ENCODE data around the gene DRC3.

DRC3 gene

DNA sequence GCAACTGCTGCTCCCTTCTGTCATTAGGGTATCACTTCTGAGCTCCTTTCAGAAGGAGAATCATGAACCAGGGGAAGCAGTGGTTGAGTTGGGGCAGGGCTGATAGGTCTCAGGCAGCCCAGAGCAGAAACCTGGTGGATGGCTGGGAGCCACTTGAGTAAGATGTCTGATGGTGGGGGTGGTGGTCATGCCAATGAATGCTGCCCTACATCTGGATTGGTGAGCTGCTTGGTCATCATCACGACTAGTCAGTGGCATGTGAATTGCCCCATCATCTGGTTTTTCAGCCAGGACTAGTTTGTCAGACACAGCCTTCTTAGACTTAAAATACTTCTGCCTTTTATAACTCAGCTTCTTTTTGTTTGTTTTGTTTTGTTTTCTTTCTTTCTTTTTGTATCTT lies 69.1 kb downstream of the DRC3 start:
- DNase-seq (ENCODE audit: low read depth): no peak
- no peak overlapping the region for H3K4me3 ChIP-seq (ENCODE audit: low read depth, low read length)
- TF ChIP-seq, protein P1, sequence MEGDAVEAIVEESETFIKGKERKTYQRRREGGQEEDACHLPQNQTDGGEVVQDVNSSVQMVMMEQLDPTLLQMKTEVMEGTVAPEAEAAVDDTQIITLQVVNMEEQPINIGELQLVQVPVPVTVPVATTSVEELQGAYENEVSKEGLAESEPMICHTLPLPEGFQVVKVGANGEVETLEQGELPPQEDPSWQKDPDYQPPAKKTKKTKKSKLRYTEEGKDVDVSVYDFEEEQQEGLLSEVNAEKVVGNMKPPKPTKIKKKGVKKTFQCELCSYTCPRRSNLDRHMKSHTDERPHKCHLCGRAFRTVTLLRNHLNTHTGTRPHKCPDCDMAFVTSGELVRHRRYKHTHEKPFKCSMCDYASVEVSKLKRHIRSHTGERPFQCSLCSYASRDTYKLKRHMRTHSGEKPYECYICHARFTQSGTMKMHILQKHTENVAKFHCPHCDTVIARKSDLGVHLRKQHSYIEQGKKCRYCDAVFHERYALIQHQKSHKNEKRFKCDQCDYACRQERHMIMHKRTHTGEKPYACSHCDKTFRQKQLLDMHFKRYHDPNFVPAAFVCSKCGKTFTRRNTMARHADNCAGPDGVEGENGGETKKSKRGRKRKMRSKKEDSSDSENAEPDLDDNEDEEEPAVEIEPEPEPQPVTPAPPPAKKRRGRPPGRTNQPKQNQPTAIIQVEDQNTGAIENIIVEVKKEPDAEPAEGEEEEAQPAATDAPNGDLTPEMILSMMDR (IDR thresholded peaks at IDR 0.05; ENCODE audit: low read depth, low read length, missing control alignments): no peak

DNA sequence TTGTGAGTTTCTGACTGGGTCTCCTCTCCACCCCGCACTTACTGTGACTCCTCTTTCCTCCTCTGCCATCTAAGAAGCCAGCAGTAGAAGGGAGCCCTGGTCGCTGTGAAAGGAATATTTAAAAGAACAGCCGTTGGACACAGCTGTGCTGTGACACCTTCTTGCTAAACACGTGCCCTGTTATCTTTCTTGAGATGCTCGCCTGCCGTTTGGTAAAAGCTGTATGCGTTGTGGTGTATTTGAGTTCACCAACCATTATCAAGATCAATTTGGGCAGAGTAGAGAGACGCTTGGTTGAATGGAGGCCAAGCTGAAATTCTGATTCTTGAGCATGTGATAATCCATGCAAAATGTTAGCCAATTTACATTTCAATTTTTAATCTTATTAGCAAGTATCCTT lies 70.3 kb downstream of the DRC3 start:
- no peak overlapping the region for H3K4me3 ChIP-seq (ENCODE audit: low read depth, low read length)
- TF ChIP-seq, protein P1 (IDR thresholded peaks at IDR 0.05; ENCODE audit: low read depth, low read length, missing control alignments): no peak
- DNase-seq (ENCODE audit: low read depth): no peak

DNA sequence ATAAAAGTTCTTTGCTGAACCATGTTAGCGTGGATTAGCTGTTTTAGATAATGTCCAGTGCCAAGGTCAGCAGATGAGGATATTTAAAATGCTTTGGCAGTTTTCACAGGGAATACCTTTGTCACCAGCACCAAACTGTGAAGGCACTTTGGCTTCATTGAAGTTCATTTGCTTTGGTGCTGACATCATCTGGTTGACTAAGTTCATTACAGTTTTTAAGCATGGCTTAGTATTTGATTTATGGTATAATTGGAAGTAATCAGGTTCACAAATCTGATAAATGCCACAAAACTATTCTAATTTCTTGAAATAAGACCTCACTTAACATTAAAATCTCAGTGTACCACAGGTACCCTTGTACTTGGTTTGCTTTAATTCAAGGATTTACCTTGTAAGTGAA lies 70.8 kb downstream of the DRC3 start:
- no peak overlapping the region for H3K4me3 ChIP-seq (ENCODE audit: low read depth, low read length)
- TF ChIP-seq, protein P1 (IDR thresholded peaks at IDR 0.05; ENCODE audit: low read depth, low read length, missing control alignments): no peak
- DNase-seq (ENCODE audit: low read depth): no peak

DNA sequence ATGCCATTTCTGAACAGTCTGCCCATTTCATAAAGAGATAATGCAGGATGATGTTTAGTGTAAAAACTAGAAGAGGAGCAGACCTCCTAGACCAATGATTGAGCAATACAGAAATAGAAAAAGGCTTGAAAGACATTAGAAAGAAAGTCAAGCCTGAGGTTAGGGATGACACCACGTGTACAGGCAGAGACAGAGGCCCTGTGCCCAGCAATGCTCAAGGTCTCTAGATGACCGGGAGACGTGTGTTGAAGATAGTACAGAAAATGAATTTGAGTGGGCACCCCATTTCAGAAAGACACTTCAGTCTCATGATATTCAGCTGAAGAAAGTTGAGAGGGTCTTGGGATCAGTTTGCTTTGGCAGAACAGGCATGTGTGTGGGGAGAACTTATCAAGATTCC lies 71.9 kb downstream of the DRC3 start:
- H3K4me3 ChIP-seq (ENCODE audit: low read depth, low read length): no peak overlapping the region
- TF ChIP-seq, protein P1 (IDR thresholded peaks at IDR 0.05; ENCODE audit: low read depth, low read length, missing control alignments): no peak
- no peak for DNase-seq (ENCODE audit: low read depth)

DNA sequence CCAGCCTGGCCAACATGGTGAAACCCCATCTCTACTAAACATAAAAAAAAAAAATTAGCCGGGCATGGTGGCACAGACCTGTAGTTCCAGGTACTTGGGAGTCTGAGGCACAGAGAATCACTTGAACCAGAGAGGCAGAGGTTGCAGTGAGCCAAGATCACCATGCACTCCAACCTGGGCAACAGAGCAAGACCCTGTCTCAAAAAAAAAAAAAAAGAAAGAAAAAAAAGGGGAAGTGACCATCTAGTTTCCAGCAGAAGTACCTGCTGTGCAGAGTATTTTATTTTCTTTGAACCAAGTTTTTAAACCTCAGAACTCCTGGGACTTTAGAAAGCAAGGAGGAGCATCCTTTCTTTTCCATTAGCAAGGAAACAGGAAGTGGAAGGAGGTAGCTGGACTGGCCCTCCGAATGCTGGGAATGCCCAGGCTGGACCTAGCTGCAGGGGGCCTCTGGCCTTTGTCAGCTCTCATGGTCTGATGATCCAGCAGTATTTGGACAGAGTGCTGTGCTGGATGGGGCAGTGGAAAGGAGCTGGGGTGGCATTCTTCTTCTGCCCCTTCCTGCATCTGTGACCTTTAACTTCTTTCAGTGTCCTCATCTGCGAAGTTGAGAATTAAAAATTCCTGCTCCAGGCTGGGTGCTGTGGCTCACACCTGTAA lies 73.2 kb downstream of the DRC3 start:
- no peak overlapping the region for H3K4me3 ChIP-seq (ENCODE audit: low read depth, low read length)
- DNase-seq (ENCODE audit: low read depth): no peak
- TF ChIP-seq, protein P1 (IDR thresholded peaks at IDR 0.05; ENCODE audit: low read depth, low read length, missing control alignments): no peak

DNA sequence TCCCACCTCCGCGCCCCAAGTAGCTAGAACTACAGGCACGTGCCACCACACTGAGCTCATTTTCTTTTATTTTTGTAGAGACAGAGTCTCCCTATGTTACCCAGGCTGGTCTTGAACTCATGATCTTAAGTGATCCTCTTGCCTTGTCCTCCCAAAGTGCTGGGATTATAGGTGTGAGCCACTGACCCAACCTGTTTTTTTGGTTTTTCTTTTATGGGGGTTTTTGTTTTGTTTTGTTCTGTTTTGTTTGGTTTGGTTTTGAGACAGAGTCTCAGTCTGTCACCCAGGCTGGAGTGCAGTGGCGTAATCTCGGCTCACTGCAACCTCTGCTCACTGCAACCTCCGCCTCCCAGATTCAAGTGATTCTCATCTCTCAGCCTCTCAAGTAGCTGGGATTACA lies 82.9 kb downstream of the DRC3 start:
- TF ChIP-seq, protein P1 (IDR thresholded peaks at IDR 0.05; ENCODE audit: low read depth, low read length, missing control alignments): no peak
- DNase-seq (ENCODE audit: low read depth): no peak
- H3K4me3 ChIP-seq (ENCODE audit: low read depth, low read length): no peak overlapping the region

DNA sequence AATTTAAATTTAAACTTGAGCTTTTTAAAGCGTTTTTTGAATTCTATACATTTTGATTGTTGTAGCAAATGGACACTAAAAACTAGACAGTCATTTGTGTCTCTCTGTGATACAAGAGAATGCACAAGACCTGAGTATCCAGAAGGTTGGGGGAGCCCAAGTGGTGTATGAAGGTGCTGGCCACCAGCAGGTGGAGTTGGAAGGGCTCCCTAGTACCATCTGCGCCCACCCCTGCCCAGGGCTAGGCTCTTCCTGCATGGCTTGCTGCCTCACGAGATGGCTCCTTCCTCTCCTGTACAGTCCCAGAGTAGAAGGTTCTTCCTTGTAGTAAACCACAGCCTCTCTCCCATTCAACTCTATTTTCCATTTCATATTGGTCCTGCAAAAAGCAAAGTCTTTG lies 83.6 kb downstream of the DRC3 start:
- TF ChIP-seq, protein P1 (IDR thresholded peaks at IDR 0.05; ENCODE audit: low read depth, low read length, missing control alignments): no peak
- DNase-seq (ENCODE audit: low read depth): no peak
- no peak overlapping the region for H3K4me3 ChIP-seq (ENCODE audit: low read depth, low read length)
